ENCODE results near the gene PLA2G4B.

PLA2G4B gene

GRCh38 chr15:41851755-41852370, 13.2 kb downstream of the PLA2G4B start:
- no peak for DNase-seq

GRCh38 chr15:41852736-41853590, 14.3 kb downstream of the PLA2G4B start:
- no peak for DNase-seq

DNA sequence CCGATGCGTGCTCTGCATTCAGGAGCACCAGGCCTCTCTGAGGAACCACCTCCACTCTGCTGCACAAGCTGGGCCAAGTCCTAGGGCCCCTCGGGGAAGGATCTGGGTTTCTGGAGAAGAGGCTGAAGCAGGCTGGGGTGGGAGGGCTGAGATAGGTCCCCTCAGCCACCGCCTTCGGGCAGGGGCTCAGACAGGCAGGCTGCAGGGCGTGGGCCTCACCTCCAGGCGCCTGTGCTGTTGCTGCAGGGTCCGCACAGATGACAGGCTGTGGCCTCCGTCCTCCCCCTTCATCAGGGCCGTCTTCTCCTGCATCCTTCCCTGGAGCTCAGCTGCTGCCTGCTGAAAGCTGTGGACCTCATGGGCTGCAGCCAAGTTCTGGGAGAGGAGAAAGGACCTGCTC, 15.2 kb downstream of the PLA2G4B start:
- no peak for DNase-seq

- DNase-seq: no peak
Observed at GRCh38 chr15:41854443-41854842, 15.8 kb downstream of the PLA2G4B start.

DNA sequence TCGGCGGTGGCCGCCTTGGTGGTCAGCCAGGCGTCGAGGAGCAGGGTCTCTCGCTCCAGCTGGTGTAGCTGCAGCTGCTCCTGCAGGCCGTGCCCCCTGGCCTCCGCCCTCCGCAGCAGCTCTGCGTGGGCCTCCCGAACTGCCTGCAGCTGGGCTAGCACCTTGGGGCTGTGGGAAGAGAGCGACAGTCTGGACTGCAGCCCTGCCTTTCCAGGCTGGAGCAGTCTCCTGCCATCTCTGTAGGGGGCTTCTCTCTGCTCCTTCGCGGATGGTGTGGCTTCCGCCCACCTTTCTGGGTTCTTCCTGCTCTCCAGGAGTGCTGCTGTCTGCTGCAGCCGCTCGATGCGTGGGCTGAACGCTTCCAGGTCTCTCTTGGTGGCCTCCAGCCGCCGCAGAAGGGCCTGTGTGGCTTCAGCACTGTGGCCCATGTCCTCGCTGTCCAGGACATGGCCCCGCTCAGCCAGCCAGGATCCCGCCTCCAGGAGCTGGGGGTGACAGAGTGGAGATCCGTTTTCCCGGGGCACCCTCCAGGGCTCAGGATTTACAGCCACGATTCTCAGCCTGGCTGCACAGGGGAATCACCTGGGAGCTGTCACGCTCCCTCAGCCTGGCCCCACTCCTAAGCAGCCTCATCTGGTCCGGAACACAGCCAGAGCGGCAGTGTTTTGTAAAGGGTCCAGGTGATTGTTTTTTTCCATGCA, 16.8 kb downstream of the PLA2G4B start:
- DNase-seq: no peak

GRCh38 chr15:41856262-41856661, 17.6 kb downstream of the PLA2G4B start:
- no peak for DNase-seq

DNA sequence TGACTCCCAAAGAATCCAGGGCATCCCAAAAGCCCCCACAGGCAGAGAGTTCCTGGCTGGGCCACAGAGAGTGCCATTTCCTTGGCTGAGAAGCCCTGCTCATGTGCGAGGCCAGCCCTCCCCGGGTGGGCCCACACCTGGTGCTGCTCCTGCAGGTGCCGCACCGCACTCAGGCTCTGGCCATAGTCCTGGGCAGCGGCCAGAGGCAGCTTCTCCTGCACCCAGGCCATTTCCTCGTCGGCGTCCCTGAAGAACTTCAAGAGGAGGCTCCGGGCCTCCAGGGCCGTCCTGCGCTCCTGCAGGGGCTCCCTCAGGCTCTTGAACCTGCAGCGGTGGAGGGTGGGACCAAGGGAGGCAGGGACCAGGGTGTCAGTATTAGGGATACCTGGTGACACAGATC, 18.1 kb downstream of the PLA2G4B start:
- no peak for DNase-seq

- no peak for DNase-seq
Observed at GRCh38 chr15:41857316-41857715, 18.7 kb downstream of the PLA2G4B start.

DNA sequence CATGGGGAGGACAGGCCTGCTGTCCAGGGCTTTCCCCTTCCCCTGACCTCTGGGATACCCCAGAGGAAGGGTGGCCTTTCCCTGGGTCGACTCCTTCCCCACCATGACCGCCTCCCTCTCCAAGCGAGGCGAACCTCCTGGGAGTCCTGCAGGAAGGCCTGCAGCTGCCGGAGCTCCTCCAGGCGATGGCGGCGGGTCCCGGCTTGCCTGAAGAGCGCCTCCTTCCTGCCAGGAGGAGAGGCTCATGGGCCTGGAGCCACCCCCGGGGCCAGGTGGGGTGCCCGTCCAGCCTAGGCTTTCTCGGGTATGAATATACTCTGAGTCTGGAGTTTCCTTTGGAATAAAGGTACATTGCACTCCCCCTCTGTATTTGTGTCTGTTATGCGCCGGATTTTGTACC, 20.1 kb downstream of the PLA2G4B start:
- no peak for DNase-seq

GRCh38 chr15:41860049-41860828, 21.6 kb downstream of the PLA2G4B start:
- DNase-seq: no peak

GRCh38 chr15:41861736-41862356, 23.2 kb downstream of the PLA2G4B start:
- DNase-seq: no peak

- peak; percentile 77 for DNase-seq
Observed at GRCh38 chr15:41862515-41863116, 24.0 kb downstream of the PLA2G4B start.

- no peak for DNase-seq
Observed at GRCh38 chr15:41865490-41866055, 26.9 kb downstream of the PLA2G4B start.

GRCh38 chr15:41866263-41866703, 27.6 kb downstream of the PLA2G4B start:
- DNase-seq: no peak

DNA sequence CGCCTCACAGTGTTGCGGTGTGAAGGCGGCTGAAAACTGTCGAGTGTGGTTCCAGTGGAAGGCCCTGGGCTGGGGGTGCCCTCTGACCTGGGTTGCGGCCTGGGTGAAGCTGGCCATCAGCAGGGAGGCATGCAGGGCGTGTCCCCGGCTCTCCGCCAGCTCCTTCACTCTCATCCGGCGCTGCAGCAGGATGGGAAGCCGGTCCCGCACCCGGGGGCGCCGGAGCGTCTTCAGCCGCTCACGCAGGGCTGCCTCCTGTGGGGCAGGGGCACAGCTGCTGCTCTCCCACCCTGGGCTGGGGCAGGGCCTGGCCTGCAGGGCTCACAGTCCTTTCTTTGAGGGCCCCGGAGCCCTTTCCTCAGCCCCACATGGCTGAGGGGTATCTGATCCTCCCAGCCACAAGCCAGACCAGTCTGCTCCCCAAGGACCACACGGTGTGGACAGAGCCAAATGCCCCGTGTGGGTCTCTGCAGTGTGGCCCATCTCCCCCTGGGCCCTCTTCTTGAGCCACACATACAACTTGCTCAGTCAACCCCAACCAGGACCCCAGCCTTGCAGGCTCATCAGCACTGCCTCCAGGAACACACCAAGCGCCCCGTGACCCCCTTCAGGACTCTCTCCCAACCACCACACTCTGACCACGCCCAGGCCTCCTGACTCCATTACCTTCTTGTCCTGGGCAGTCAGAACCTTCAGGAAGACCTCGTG, 28.4 kb downstream of the PLA2G4B start:
- no peak for DNase-seq

DNA sequence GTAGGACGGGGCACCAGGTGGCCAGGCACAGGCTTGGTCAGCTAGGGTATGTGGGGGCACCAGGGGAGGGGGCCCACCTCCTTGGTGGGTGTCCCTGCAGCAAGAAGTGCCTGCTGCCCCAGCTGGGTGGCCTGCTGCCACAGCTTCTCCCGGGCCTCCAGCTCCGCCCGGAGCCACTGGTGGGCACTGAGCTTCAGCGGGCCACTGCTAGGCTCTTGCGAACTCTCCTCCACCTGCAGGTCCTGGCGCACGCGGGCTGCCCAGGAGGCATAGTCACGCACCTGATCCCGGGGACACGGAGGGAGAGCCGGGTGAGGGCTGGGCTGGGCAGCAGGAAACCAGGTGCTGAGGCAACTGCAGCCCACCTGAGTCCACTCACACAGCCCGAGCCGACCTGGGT, 29.7 kb downstream of the PLA2G4B start:
- no peak for DNase-seq

- no peak for DNase-seq
Observed at GRCh38 chr15:41869770-41870688, 31.4 kb downstream of the PLA2G4B start.

- DNase-seq: no peak
Observed at GRCh38 chr15:41870689-41871081, 32.0 kb downstream of the PLA2G4B start.

DNA sequence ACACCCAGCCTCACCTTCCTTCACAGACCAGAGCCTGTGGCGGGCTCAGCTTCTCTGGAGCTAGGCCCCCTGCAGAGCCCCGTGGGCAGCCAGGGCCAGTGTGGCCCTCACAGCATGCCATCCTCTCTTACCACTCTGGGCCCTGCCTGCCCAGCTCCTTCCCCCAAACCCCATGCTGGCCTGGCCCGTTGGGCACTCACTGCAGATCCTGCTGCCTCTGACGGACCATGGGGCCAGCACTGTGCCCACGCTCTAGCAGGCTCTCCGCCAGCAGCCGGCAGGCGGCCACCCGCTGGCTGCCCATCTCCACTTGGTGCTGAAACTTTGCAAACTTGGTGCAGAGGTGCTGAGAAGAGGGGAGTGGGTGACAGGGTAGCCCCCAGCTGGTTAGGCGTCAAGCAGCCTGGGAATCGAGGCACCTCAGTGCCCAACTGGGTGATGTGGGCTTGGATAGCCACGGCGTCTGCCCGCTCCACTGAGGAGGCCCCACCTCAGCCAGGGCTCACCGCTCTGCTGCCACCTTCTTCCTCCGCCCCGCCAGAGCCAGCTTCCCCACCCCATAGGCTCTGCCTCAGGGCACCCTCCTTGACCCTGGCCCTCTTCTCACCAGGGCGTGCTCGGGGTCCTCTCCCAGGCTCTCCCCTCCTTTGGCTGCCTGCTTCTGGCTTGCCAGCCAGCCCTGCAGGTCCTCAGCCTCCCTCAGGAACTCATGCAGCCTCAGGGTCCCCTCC, 32.7 kb downstream of the PLA2G4B start:
- no peak for DNase-seq
